Measurements from ENCODE around the gene ADCY2.

The ADCY2 gene

DNA sequence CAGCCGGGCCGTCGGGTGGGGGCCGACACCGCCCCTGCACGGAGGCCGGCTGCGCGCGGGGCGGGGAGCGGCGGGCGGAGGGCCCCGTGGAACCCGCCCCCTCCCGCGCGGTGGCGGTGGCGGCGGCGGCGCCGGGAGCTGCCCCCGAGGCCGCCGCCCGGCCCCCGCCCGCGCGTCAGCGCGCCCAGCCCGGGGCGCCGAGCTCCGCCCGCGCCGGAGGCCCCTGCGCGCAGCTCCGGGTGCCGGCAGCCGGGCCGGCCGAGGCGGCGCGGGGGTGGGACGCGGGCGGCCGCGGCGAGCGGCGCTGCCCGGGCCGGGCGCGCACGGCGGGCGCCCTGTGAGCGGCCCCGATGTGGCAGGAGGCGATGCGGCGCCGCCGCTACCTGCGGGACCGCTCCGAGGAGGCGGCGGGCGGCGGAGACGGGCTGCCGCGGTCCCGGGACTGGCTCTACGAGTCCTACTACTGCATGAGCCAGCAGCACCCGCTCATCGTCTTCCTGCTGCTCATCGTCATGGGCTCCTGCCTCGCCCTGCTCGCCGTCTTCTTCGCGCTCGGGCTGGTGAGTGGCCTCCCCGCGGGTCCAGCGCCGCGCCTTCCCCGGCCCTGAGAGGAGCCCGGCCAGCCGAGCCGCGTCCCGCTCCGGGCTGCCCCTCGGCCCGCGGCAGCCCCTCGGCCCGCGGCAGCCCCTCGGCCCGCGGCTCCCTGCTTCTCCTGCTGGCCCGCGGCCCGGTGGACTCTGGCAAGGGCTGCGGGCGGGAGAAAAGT, at the start of gene ADCY2:
Gene ADCY2, plus strand, starts transcription at position 192 of the 766 bp plus-strand sequence. Its CDS starts 159 bp downstream, at position 351.
- DNase-seq (ENCODE audit: low read depth in 1 of 2, low spot score in 1 of 2), result no peak

DNA sequence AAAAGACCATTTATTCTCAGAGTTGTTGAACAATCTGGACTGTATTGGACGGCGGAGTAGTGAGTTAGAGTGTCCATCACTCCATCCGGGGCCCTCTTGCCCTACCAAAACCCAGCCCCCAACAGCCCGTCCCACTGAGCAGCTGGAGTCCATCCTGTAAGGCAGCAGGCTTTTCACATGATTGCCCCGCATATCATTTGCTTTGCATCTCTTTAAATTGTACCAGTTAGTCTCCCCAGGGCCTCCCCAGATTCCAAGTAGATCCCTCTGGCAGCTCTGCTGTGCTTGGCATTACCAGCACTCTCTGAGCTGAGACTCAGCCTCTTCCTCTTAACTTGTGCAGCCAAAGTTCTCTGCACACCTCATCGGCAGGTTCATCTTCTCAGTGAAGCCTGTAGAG, 48.6 kb upstream of the ADCY2 start:
- DNase-seq (ENCODE audit: low read depth in 1 of 2, low spot score in 1 of 2), result no peak

DNA sequence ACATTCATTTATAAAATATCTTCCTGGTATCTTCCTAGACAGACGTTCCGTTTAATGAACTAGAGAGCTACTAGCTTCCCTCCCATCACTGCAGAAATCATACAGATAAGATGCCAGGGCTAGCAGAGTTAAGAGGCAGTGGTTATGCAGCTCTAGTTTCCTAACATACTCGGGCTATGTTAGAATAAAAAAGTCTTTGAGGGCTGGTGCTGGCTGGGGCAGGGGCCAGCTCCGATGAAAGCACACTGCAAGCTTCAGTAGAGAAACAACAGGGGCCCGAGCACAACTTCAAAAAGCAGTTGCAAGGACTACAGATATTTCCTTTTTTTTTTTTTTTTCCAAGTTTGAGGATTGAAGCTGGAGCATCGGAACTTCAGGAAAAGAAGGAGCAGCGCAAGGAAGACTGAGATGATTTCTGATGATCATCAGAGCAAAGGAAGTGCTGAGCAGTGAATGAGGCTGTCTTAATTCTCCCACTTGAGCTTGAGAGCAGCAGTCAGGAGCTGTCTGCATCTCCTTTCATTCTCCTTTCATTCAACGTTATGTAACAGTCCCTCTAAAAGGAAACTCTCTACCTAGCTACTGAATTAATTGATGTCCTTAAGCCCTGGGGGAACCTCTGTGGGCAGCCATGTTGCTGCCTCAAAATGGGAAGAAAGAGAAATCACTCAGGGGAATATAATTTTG, 47.6 kb upstream of the ADCY2 start:
- no peak for DNase-seq (ENCODE audit: low read depth in 1 of 2, low spot score in 1 of 2)

DNA sequence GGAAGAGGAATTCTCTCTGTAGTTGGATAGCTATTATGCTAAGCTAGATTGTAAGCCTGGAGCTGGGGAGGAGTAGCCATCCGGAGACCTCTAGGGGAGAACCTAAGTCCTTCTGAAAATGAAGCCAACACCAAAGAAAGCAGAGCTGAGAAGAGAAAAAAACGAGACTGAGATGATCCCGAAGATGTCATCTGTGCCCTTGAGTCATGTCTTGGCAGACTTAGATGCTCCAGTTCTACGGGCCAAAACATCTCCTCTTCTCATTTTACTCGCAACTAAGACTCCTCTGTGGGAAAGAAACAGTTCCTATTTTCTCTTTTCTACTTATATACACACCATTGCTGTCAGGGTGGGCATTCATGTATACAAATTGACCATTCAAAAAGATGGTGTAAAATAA, 34.3 kb upstream of the ADCY2 start:
- no peak for DNase-seq (ENCODE audit: low read depth in 1 of 2, low spot score in 1 of 2)

DNA sequence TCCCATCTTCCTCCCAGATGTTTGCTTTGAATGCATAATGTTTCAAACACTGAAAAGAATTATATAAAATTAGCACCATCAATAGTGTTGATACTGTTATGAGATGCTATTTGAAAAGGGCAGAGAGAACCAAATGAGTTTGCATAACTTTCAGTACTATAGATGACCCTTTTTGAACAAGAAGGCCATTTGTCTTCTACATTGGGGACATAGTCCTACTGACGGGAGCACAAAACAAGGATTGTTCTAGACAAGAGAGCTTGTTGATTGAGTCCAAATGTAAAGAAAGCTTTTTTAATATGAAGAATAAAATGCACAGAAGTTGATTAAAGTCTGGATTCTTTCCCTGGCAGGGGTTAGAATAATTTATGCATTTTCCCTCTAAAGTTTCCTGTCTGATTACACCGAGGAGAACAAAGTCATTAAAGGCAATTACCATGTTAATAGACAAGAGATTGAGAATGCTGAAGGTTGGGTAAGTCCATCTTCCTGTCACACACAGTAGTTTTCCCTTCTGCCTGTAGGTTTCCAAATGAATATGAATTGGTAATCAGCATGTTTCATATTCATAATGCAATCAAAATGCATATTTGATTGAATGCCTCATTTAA, 32.8 kb upstream of the ADCY2 start:
- no peak for DNase-seq (ENCODE audit: low read depth in 1 of 2, low spot score in 1 of 2)

DNA sequence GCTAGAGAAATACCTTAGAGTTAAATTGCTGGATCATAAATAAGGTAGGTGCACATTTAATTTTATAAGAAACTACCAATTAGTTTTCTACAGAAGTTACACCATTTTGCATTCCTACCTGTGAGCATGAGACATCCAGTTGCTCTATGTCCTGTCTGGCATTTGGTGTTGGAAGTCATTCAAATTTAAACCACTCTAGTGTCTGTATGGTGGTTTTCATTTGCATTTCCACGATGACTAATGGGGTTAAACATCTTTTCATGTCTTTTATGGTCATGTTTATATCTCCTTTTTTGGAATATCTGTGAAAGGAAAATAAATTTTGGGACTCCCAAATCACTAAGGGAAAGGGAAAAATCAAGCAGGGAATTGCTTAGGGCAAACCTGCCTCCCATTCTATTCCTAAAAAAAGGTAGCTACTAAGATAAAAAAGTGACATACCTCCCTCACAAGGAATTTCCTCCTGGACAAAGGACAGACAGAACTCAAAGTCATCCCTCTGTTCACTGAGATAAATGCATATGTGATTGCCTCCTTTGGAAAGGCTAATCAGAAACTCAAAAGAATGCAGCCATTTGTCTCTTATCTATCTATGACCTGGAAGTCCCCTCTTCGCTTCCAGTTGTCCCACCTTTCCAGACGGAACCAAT, 31.6 kb upstream of the ADCY2 start:
- no peak for DNase-seq (ENCODE audit: low read depth in 1 of 2, low spot score in 1 of 2)

DNA sequence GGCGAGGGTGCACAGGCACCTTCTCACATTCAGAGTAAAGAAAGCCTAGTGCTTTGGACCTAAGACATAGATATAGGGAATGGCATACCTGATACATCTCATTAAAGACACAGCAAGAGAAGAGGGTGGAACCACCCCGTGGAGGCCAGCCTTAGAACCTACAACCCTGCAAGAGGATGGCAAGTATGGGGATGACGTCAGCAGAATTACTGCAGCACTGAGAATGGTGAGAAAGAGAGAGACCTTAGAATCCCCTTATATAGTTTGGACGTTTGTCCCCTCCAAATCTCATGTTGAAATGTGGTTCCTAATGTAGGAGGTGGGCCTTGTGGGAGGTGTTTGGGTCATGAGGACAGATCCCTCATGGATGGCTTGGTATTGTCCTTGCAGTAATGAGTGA, 28.2 kb upstream of the ADCY2 start:
- DNase-seq (ENCODE audit: low read depth in 1 of 2, low spot score in 1 of 2), result no peak

DNA sequence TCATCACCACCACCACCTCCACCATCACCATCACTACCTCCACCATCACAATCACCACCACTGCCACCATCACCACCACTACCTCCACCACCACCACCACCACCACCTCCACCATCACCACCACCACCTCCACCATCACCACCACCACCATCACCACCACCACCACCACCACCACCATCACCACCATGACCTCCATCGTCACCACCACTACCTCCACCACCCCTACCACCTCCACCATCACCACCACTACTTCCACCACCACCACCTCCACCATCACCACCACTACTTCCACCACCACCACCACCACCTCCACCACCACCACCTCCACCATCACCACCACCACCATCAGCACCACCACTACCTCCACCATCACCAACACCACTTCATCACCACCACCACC, 23.5 kb upstream of the ADCY2 start:
- no peak for DNase-seq (ENCODE audit: low read depth in 1 of 2, low spot score in 1 of 2)

DNA sequence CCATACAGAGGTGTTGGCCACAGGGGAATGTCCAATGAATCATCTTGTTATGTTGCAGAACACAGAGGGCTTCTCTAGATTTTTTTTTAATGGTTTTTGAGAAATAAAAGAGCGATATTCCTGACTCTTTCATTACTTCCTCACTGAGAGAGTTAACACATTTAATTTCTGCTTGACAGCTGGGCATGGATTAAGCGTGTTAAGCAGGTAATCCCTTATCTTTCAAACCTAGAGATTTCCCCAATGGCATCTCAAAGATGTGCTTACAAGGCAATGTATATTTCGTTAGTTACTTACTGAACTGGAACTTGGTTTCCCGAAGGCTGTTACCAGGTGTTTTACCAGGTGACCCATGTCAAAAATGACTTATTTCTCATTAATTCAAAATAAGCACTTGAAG, 21.8 kb upstream of the ADCY2 start:
- DNase-seq (ENCODE audit: low read depth in 1 of 2, low spot score in 1 of 2), result no peak

DNA sequence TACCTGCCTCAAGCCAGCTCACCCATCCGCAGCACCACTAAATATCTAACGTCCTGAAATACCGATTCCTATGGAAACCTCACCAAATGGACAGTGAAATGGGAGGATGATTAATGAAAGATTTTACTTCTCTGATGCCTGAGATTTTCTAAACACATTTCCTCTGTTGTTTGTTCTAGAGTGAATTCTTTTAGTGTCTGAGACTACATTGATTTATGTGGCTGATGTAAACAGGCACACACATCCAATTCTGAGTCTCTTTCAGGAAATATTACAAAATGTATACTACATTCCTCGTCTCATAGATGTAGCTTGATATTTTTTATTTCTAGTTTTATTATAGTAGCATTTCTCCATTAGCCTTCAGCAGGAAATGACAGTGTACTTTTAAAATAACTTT, 20.5 kb upstream of the ADCY2 start:
- no peak for DNase-seq (ENCODE audit: low read depth in 1 of 2, low spot score in 1 of 2)

DNA sequence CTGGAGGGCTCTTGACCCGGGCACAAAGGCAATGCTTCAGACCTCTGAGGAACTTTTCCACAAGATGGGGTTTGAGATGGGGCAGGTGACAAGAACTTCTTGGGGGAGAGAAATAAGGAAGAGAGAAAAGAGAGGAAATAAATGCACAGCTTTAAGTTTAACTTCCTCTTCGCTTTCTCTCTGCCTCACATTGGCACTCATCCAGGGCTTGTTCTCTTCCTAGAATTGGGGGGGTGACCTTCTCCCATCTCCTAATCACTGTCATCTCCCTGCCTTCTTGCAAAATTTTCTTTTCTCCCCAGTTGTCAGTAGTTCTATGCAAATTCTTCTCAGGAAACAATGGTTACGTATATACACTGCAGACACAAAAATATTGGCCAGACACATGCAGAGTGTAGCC, 19.1 kb upstream of the ADCY2 start:
- DNase-seq (ENCODE audit: low read depth in 1 of 2, low spot score in 1 of 2), result no peak

DNA sequence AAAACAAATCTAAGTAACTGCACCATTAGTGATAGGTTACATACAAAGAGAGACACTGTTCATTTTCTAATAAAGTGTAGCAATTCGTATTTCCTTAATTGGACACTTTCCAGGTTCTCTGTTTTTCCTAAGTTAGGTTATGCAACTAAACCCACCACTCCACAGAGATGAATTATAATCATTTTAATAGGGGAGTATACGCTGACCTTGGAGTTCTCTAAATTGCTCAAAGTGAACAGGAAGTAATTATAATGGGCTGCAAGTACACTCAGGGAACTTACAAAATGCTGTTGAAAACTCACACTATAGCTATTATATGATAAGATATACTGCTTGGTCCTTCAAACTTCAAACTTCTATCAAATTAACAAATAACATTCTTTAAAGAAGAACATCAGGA, 18.2 kb upstream of the ADCY2 start:
- no peak for DNase-seq (ENCODE audit: low read depth in 1 of 2, low spot score in 1 of 2)

DNA sequence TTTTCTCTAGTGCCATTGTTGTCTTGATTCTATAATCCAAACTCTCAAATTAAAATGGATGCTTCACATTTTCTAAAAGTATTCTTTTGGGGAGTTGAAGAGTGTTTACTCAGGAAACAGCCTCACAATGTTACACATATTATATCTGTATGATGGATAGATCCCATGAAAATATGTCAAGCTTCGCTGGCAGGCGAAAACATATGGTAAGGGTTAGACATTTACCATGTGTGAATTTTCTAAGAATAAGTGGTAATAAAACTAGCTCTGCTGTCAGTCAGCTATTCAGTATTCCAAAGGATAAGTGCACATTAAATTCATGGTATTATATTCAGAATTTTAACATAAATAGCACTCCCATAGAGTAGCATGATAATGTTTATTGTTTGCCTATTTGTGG, 13.3 kb upstream of the ADCY2 start:
- no peak for DNase-seq (ENCODE audit: low read depth in 1 of 2, low spot score in 1 of 2)

DNA sequence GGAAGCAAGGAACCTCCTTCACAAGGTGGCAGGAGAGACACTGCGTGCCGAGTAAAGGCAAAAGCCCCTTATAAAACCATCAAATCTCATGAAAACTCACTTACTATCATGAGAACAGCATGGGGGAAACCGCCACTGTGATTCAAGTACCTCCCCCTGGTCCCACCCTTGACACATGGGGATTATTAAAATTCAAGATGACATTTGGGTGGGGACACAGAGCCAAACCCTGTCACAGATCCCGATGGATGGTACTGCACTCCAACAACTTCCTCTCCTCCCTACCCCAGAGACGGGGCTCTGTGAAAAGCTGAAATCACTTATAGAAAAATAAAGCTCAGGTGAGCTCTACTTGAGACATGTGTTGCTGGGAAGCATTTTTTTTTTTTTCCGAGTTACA, 10.3 kb upstream of the ADCY2 start:
- no peak for DNase-seq (ENCODE audit: low read depth in 1 of 2, low spot score in 1 of 2)

DNA sequence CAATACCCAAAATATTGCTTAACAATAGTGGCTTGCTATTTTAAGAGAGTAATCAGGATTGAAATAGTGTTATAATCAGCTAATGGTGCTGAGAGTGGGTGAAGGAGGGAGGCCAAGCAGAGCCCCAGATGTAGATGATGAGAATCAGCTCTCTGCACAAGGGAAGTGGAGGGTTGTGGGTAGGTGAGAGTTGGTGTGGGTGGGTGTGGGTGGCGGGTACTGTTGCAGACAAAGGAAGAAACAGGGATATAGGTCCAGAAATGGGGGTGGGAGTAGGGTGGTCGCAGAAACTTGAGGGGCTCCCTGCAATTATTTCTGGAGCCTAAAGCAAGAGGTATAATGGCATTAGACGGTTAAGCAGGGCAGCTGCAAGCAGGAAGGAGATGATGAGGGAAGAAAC, 7.4 kb upstream of the ADCY2 start:
- no peak for DNase-seq (ENCODE audit: low read depth in 1 of 2, low spot score in 1 of 2)

DNA sequence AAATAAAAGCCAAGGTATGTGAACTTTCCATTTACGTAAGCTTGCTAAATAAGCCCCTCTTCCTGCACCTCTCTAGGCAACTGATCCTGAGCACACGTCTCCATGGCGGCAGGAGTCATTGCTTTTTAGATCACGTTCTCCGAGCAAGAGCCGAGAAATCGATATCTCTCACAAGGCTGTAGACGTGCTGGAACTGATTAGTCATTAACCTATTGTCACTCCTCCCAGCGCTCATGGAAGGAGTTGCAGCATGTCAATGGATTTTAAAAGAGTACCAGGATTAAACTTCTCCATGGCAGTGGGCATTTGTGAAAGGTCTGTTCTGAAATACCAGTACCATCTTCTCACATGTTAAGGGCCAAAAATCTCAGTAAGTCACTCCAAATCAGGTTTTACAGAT, 4.7 kb upstream of the ADCY2 start:
- no peak for DNase-seq (ENCODE audit: low read depth in 1 of 2, low spot score in 1 of 2)

DNA sequence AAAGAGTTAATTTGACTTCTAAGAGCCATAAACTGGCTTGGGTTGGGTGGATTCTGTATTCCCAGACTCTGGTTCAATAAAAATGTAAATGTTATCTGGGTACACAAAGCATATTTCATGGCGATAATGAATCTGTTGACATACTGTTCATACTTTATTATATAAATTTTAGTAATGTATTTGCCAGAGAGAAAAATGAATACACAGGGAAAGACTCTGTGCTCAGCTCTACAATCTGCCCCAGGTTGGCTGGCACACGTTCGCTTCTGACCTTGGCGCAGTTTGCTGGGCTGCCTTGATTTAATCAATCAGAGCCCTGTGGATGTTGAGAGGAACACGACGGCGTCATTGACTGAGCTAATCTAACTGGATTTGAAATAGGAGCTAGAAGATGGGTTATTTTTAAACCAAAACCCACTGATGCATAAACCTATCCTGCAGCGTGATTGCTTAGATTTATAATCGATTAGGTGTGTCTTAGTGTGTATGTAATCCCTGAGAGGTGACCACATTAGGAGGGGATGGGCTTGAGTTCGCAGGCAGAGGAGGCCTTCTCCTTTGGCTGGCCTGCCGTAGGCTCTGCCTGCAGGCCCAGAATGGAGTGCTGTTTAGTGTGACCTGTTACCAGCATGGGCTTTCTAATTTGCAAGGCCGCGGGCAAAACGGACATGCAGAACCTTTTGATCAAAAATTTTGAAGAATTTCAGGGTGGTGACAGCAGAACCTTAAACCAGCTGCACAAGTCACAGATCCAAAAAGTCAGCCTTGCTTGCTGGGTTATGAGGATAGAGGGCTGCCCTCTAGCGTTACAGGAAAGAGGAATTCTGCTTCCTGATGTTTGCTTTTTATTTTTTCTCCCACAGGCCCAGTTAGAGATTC, 3.9 kb upstream of the ADCY2 start:
- no peak for DNase-seq (ENCODE audit: low read depth in 1 of 2, low spot score in 1 of 2)

DNA sequence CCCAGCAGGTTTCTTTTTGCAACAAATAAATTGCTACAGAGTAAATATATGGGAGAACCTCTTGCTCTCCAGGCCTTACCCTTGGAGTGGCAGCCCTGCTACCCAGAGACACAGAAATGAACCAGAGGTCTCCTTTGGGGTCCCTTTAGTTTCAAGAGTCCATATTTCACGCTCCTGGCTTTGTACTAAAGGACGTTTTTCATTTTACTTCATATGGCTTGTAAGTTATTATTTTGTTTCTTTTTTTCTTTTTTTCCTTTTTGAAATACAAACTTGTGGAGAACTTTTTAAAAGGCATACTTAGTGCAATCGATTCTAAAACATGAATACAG, 3.3 kb upstream of the ADCY2 start:
- no peak for DNase-seq (ENCODE audit: low read depth in 1 of 2, low spot score in 1 of 2)

DNA sequence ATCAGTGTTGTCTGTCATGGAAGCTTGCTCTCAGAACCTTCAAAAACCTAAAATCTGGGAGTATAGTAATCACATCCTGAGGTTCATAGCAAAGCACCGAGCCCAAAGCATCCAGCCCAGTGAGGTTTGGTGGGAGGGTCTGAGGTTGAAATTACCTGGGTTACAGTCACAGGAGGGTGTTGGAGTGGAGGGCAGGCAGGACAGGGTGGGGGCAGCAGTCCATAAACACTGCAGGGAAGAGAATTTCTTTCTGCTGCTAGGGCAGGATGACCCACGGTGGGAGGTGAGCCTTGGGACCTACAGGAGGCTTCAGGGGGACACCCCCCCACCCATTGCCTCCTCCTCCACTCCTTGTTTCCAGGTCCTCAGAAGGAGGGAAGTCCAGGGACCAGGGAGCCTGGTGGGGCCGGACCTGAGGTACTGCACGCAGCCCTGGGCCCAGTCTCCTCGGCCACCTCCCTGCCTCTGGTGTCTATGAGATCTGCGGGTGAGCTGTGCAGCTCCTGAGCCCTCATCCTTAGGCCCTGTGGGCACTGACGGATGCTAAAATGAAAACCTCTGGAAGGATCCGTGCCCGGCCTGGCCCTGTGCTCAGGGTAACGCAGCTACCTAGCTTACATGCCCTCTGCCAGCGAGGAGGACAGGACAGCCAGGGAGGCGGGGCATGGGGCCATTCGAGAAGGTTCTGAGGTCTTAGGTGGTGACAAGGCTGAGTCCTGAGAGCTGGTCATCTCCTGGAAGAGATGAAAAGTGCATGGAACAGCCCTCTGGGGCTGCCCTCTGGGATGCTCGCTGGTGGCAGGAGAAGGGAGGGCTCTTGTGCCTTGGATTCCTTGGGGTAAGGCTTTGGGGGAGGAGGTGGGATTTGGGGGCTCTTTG, 1.8 kb upstream of the ADCY2 start:
- no peak for DNase-seq (ENCODE audit: low read depth in 1 of 2, low spot score in 1 of 2)

DNA sequence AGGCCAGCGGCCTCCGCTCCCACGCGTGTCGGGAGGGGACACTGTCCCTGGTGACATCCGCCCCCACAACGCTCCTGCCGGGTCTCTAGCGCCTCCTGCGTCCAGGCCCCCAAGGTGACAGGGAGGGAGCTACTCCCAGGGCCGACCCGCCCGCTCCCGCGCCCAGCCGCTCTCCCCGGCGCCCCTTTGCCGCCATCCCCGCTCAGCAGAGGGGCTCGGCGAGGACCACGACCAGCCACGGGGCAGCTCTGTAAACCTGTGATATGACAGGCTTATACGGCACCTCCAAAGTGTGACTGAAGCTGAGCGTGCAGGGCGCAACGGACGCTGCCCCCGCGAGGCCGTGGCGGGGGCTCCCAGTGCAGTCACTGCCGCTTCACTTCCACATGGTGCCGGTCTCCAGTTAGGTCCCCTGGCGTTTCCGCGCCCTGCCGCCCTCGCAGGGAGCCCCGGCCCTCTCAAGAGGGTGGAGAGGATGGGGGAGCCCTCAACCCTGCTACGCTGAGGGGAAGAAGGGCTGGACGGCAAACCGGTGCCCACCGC, 978 bp upstream of the ADCY2 start:
- DNase-seq (ENCODE audit: low read depth in 1 of 2, low spot score in 1 of 2), result no peak
